ENCODE measurements around the gene SHLD1.
A peak's percentile ranks its signal among the peaks of the same experiment; 100 is the strongest.
"Not testable (repeated sequence)": the region's sequence is repeated elsewhere in the genome, so short reads cannot be mapped to it uniquely, and the experiment has no call there.

The SHLD1 gene

DNA sequence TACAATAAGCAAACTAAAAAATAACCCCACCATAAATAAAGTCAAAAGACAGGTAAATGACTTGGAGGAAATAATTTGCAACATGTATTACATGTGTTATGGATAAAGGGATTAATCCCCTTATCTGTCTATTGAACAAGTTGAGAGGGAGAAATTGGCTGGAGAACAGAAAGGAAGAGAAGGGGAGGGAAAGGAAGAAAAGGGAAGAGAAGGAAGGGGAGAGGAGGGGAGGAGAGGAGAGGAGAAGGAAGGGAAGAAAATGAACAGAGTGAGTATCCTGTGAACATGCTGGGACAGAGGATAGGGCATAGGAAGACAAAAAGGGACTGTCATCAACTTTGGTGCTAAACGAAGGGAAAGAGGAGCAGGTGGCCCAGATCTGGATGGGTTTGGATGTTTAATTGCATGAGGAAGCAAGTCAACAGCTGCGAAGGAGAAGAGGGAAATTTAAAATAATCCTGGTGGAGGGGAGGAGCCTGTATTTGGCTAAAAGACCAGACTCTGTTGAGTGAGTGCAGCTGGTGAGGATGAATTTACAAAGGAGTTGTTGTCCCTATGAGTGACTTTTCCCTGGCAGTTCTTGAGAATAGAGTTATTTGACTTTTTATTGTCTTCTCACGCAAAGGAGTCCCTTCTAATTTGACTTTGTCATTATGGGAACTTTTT, 14.2 kb upstream of the SHLD1 start:
- no peak for DNase-seq (ENCODE audit: low spot score)

GRCh38 chr20:5737619-5737953, 12.6 kb upstream of the SHLD1 start:
- DNase-seq (ENCODE audit: low spot score), result no peak

DNA sequence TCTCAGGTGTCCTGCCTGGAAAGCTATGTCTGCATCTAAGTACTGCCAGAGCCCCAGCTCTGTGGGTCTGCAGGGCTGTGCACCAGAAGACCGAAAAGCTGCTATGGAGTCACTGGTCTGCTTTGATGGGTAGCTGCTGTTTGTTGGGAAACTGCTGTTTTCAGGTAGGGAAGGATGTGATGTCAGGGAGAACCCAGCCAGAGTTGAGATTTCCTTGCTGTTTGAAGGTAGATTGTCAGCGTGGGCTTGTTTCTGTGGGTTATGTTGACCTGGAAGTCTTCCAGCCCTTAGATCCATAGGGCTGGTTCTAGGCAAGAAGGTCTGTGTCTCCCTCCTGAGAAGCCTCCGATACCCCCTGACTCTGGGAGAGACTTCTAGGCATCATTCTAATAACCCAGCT, 12.2 kb upstream of the SHLD1 start:
- no peak for DNase-seq (ENCODE audit: low spot score)

- DNase-seq (ENCODE audit: low spot score), result not testable (repeated sequence)
These were observed 9.6 kb upstream of the SHLD1 start for GRCh38 chr20:5740643-5741042.

DNA sequence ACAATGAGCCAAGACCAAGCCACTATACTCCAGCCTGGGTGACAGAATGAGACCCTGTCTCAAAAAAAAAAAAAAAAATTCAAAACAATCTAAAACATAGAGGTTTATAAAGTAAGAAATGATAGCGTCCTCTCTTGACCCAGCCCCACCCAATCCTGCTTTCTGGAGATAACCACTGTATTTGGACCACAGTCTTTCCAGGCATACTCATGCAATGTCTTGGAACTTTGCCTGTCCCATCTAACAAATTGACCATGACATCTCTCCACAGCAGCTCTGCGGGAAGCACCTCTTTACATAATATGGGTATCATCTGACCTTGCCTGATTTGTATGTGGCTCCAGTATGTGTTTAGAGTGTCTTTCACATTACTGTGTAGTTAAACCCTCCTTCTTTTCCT, 9.1 kb upstream of the SHLD1 start:
- no peak for DNase-seq (ENCODE audit: low spot score)

GRCh38 chr20:5742041-5742440, 8.2 kb upstream of the SHLD1 start:
- no peak for DNase-seq (ENCODE audit: low spot score)

DNA sequence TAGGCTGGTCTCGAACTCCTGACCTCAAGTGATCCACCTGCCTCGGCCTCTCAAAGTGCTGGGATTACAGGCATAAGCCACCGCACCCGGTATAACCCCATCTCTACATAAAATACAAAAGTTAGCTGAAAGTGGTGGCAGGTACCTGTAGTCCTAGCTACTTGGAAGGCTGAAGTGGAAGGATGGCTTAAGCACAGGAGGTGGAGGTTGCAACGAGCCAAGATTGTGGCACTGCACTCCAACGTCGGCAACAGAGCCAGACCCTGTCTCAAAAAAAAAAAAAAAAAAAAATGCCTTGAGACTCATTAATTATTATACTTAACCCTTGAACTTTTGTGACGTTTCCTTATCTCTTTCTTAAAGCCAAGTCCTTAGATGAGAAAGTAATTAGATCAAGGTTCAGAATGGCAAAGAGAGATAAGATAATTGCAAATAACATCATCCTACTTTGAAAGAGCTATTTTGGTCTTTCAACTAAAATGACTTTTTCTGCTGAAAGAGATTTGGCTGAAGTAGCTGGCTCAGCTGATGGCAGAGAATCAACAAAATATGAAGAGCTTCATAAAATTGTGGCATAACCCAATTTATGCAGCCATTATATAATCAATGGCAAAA, 4.7 kb upstream of the SHLD1 start:
- no peak for DNase-seq (ENCODE audit: low spot score)

DNA sequence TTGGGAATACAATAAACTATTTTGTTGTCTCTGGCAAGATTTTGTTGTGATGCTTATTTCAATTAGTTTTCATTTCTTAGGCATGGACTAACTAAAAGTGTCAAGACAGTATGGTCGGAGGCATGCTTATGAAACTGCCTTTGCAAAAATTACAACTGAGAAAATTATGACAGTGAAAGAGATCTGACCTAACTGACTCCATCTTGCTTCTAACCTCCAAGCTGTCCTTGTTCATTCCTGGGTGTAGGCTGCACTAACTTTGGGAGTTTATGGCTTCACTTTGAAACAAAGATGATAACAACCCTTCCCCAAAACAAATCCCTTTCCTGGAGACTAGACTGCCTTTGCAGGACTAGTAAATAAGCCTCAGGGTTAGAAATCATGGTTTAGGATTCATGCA, 4.1 kb upstream of the SHLD1 start:
- no peak for DNase-seq (ENCODE audit: low spot score)

DNA sequence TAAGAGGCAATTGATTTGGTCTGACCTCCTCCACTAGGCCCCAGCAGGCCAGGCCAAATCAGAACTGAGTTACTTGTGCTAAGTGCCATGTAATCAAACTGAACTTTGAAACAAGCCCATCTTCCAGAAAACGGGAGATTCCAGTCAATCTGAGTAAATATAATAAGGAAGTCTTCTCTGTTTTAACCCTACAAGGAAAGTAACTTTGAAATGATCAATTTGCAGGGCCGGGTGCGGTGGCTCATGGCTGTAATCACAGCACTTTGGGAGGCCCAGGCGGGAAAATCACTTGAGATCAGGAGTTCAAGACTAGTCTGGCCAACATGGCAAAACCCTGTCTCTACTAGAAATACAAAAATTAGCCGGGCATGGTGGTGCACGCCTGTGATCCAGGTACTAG, 2.0 kb upstream of the SHLD1 start:
- no peak for DNase-seq (ENCODE audit: low spot score)

- DNase-seq (ENCODE audit: low spot score), result not testable (repeated sequence)
These were observed 669 bp upstream of the SHLD1 start for GRCh38 chr20:5749512-5749951.

- DNase-seq (ENCODE audit: low spot score), result no peak
These were observed 1.7 kb downstream of the SHLD1 start for GRCh38 chr20:5751856-5752255.

DNA sequence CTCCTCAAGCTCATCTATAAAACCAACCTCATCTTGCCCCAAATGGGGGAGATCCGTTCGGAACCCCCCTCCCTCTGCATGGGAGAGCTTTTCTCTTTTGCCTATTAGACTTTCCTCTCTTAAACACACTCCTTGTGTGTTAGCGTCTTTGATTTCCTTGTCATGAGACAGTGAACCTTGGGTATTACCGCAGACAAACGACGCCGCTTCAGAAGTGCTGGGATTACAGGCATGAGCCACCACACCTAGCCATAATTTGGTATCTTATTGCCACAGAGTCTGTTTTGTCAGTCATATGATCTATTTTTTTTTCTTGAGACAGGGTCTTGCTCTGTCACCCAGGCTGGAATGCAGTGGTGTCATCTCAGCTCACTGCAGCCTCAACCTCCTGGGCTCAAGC, 3.6 kb downstream of the SHLD1 start:
- no peak for DNase-seq (ENCODE audit: low spot score)

DNA sequence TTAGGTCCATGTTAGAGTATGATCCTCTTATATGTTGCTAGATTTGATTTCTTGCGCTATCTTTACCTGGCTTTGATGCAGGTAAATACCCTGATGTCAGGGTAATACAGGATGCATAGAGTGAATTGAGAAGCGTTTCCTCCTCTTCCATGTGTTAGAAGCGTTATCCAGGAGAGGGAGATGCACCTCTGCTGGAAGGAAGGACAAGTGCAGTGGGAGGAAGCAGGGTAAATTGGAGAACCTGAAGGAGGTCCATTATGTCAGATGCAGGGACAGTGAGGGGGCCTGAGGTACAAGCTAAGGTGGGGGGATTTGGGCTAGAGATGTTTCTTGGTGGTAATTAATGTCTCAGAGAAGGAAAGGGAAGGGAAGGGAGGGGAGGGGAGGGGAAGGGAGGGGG, 7.7 kb downstream of the SHLD1 start:
- DNase-seq (ENCODE audit: low spot score), result no peak

- DNase-seq (ENCODE audit: low spot score), result no peak
These were observed 16.0 kb downstream of the SHLD1 start for GRCh38 chr20:5766085-5766764.

DNA sequence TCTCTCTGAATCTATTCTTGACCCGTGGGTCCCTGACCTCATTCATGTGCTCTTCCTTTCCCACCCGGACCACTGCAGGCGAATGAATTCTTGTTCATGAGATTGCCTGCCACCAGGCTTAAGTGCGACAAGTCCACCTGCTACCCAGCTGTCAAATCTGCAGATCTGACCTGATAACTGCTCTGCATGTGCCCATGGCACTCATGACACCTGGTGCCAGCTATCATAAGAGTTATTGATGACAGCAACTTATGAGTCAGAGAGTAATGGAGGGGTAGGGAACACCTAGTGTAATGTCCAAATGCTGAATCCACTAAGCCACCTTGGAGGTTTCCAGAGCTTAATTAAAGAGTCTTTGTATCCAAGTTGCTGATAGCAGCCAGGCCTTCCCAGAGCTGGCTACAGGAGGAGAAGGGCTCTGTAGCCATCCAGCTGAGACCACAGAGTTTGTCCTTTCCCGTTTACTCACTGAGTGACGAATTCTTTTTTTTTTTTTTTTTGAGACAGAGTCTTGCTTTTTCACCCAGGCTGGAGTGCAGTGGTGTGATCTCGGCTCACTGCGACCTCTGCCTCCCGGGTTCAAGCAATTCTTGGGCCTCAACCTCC, 17.4 kb downstream of the SHLD1 start:
- no peak for DNase-seq (ENCODE audit: low spot score)

DNA sequence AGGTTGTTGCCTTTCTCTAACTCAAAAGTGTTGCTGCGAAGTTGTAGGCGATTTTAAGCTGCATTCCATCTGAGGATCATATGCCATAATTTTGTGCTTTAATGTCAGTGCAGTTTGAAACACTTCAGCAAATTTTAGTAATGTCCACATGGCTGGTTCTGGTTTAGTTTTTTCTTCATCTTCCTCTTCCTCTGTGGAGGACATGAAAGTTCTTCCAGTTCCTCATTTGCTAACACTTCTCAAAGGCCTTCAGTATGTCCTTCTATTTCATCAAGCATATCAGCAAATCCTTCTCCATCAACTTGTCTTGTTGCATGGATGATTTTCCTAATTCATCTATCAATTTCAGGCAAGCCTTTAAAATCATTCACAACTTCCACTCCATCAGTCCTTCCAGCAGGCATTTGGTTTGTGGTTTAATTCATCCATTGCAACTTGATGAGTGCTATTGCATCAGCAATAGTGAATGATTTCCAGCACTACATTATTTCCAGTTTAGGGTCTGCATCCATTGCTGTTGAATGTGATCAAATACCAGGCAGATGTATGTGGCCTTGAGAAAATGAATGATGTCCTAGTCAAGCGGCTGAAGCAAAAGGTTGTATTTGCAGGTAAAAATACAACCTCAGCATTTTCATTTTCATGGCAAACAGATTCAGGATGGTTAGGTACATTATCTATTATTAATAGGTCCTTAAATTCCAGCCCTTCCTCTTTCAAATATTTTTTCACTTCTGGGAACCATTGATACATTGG, 20.2 kb downstream of the SHLD1 start:
- DNase-seq (ENCODE audit: low spot score), result no peak

GRCh38 chr20:5770987-5771318, 20.8 kb downstream of the SHLD1 start:
- DNase-seq (ENCODE audit: low spot score), result no peak

- DNase-seq (ENCODE audit: low spot score), result no peak
These were observed 22.5 kb downstream of the SHLD1 start for GRCh38 chr20:5772704-5773103.

DNA sequence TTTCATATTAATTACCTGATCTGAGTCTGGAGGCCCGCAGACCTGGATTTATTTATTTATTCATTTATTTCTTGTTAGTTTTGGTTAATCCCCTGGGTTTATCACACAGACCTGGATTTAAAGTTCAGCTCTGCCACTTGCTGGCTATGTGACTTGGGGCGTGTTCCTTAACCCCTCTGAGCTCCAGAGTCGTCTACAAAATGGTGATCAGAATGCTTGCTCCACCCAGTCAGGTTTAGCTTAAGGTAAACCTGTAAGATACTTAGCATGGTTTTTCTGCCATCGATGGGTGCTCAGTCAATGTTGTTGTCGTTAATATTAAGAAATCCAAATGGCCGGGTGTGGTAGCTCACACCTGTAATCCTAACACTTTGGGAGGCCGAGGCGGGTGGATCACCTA, 23.4 kb downstream of the SHLD1 start:
- no peak for DNase-seq (ENCODE audit: low spot score)

GRCh38 chr20:5776077-5776476, 25.9 kb downstream of the SHLD1 start:
- no peak for DNase-seq (ENCODE audit: low spot score)

GRCh38 chr20:5779071-5779900, 29.1 kb downstream of the SHLD1 start:
- peak; percentile 65 for DNase-seq (ENCODE audit: low spot score)

DNA sequence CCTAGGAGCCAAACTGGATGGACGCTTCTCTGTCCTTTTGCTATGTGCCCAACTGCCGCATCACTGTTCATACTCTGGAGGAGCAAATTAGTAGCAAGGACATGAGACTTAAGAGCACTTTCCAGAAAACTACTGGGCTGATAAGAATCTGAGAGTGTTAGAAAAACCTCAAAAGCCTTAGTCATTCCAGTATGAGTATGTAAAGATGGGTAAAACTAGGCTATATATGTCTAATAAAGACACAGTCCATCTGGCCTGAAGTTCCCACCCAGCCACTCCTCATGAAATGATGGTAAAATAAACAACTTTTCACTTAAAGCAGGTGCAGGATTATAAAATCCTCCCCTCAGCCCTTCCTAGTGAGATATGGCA, 30.6 kb downstream of the SHLD1 start:
- DNase-seq (ENCODE audit: low spot score), result peak; percentile 19

All from LoVo (cell line).